Dermis blood vessel endothelial cell (primary cell): Measurements from ENCODE around the gene OR2W3. TPM values are rescaled to one million over a fixed set of nuclear protein-coding genes. Genes with fewer than 3 reads are reported as not detected.

Experiments used
- DNase-seq: peaks from one replicate; pipeline ENCODE4 v3.0.0; 2010
- total RNA-seq: library from RNA; depleted of rRNA; stranded (reverse); fragments of >200 nt; gene quantifications from 2 replicates; pipeline ENCODE4 v1.2.3, GENCODE V29; 2014

Gene OR2W3
- not detected in 2 replicates for total RNA-seq

DNA sequence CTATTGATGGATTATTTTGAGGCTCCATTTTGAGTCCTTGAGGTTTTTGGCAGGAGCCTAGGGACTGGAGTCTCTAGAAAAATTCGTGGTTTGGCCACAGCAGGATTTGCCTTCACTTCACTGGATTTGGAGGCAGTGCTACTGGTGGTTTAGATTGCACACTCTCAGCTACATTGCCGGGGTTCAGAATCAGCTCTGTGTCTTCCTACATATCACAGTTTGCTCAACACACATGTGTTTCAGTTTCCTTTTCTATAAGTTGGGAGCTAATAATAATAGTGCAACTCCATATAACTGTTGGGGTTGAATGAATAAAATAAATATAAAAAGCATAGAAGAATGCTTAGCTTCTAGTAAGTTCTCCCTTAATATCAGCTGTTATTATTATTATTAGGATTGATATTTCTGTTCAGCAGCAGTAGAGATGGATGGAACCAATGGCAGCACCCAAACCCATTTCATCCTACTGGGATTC lies at the start of gene OR2W3:
TSS of gene OR2W3 (plus strand) at position 425 of the 475 bp plus-strand sequence. CDS start at position 425, 0 bp downstream.
- DNase-seq: no peak

DNA sequence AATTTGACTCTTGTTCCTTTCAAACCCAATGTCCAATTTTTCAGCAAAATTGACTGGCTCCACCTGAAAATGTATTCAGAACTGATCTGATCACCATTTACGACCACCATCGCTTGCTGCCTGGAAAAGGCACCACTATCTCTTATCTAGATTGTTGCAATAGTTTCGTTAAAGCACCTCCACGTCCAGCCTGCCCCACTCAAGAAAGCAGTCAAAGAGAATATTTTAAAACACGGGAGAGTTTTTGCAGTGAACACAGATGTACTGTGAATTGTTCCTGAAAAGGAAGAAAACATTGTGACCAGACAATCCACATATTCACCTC lies 49.7 kb upstream of the OR2W3 start:
- no peak for DNase-seq

DNA sequence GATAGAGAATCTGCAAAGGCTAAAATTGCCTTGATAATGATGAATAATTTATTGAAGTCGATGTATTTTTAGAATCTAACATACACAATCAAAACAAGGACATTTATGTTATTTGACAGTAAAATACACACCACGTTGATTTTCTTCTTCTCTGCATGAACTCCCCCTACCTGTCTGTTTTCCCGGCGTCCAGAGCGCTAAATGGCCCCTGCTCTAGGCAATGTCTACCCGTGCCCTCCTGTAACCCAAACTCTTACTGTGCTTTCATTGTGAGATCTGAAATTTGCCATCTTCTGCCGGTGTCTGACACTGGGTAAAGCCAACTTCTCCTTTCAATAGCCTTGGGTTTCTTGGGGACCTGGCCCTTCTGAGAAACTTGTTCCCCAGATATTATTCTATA lies 47.0 kb upstream of the OR2W3 start:
- DNase-seq: no peak

DNA sequence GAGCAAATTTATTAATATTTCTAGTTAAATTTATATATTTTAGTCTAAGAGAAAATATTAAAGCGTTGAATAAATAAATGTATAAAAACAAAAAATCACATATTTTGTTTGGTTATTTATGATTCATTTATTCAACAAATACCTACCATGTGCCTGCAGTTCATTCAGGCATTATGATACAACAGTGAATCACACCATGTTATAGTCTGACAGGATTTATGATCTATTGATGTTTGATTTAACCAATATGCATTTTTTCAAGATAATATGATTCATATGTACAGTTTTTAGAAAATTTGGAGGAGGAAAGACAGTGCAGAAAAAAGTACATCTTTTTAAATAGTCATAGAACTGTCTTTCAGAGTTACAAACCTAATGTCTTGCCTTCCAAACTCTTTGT lies 45.8 kb upstream of the OR2W3 start:
- no peak for DNase-seq

DNA sequence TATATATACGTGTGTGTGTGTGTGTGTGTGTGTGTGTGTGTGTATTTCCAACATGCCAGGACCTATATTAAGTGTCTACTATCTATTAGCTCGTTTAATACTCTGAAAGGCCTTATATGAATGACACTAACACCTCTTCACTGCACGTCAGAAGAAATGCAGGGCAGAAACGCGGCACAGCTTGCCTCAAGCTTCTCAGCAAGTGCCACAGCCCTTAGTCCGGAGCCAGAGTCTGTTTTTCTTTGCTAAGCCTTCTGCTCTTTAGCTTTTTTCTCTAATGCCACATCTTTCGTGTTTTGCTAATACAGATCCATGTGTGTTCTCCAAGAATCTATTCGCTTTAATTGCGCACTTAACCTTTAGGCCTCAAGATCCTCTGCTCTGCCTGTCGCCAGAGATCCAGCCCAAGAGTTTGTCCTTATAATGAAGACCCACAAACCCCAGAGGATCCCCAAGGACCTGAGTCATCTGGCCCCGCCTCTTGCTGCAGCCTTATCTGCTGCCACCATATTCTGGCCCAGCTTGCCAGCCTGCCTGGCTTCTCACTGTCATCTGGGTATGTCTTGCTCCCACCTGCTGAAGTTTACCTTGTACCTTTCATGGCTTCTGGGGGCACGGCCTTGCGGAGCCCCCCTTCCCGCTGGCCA lies 40.4 kb upstream of the OR2W3 start:
- no peak for DNase-seq

DNA sequence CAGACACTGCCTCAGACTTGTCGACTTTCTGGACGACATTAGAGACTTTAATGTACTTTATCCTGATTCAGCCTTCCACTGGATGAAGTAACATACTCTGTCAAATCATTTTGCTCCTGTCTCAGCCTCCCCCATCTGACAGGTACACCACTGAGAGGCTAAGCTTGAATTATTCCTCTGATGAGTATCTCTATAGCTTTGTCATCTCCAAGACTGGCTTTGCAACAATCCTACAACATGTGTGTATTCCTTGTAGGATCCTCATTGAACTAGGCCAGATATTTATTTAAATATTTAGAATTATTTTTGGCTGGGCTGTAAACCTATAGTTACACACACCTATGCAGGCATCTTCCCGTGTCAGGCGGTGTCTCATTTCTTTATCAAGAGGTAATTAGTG lies 39.5 kb upstream of the OR2W3 start:
- no peak for DNase-seq

DNA sequence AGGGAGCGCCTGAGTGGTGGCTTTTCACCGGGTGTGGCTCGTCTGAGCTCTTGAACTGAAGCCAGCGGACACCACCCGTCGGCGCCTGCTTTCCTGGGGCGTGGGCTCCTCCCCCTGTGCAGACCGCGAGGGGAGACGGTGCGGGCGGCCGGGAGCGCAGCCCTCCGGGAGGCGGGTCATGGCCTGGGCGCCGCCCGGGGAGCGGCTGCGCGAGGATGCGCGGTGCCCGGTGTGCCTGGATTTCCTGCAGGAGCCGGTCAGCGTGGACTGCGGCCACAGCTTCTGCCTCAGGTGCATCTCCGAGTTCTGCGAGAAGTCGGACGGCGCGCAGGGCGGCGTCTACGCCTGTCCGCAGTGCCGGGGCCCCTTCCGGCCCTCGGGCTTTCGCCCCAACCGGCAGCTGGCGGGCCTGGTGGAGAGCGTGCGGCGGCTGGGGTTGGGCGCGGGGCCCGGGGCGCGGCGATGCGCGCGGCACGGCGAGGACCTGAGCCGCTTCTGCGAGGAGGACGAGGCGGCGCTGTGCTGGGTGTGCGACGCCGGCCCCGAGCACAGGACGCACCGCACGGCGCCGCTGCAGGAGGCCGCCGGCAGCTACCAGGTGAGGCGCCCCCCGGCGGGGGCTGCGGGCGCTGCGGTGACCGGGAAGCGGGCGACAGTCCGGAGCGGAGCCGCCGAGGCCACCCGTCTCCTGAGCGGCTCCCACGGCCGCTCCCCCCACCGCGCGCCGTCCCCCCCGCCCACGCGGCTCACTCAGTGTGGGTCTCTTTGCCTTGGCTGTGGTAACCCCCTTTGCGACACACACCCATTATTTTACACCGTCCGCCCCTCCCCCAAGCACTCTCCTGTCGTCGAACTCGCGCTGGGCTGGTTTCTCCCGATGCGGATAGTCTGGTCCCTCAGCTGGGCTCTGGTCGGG lies 38.1 kb upstream of the OR2W3 start, which contains the start of gene TRIM58:
TSS of gene TRIM58 (plus strand) at position 119 of the 916 bp plus-strand sequence. CDS start at position 179, 60 bp downstream.
- DNase-seq: no peak

DNA sequence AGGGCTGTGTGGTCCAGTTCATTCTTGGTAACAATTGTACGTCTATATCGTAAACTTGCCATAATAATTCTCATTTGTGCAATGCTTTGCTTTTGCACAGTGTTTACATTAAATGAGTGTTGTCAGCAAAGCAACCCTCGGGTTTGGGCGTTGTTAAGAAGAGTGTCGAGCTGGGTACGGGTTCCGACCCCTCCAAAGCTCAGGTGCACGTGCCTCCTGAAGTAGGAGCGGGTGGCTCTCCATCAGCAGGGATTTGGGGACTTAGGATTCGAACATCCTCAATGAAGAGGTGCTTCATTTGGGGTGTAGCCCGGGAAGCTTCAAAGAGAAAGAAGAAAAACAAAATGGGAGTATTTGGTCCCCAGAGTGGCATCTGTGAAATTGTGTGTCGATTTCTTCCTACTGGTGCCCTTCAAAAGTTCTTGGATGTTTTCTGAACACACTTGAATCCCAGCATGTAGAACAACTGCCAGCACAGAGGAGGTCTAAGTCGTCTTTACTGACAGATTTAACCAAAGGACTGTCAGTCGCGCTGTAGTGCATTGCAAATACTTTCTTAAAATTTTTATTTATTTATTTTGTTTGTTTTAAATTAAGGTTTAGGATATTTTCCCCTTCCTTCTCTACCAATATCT lies 37.3 kb upstream of the OR2W3 start:
- DNase-seq: no peak

DNA sequence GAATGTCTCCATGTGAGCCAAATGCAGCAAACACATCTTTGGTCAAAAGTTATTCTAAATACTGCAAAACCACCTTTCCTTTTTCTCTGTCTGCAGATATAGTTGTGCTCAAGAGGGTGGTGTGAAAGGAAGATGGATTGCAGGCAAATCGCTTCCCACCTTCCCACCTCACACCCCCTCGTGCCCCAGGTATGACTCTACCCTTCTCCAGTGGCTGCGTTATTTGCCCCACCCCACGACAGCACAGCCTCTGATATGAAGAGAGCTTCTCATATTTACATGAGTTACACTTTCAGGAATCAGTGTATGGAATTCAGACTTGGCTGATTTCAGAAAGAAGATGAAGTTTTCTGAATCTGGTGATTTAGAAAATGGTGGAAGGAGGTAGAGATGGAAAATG lies 32.6 kb upstream of the OR2W3 start:
- no peak for DNase-seq

DNA sequence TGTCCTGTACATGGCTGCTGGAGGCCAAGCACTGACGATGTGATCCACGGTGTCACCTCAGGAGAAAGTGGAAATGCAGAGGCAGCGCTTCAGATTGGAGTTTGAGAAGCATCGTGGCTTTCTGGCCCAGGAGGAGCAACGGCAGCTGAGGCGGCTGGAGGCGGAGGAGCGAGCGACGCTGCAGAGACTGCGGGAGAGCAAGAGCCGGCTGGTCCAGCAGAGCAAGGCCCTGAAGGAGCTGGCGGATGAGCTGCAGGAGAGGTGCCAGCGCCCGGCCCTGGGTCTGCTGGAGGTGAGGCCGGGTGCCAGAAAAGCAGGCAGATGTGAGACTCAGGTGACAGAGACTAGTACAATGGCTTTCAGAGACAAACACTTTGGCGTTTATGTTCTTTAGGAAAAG lies 30.7 kb upstream of the OR2W3 start:
- no peak for DNase-seq

DNA sequence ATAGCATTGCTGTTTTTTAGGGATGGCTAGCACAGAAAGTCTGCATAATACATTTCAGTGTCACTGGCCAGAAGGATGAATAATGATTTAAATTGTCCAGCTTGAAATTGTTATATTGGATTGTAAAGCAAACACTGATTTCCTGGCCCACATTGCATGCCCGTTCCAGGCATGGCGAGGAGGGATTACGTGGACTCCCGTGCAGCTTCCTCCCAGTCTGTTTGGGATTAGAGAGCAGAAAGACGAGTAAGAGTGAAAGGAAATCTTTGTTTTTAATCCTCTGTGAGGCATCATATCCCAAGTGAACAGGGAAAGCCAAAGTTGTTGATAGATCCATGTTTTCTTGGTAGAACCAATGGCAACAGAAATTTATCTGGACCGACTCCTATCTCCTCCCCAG lies 30.0 kb upstream of the OR2W3 start:
- DNase-seq: no peak

DNA sequence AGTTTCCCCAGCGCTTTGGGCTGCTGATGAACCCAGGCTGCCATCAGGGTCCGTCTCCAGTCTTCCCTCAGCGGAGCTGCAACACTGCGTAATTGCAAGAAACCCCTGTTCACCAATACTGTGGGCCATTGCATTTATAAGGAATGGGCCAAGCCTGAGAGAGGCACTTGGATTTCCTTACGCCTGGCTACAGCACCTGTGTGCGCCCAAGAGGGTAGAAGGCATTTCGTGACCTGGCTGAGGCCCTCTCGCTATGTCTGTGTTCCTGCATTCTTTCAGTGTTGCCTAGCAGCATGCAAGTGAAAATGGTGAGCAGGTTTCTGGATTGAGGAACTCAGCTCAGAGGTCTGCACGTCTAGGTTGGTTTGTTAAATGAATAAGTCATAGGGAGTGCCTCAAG lies 12.0 kb upstream of the OR2W3 start:
- no peak for DNase-seq

DNA sequence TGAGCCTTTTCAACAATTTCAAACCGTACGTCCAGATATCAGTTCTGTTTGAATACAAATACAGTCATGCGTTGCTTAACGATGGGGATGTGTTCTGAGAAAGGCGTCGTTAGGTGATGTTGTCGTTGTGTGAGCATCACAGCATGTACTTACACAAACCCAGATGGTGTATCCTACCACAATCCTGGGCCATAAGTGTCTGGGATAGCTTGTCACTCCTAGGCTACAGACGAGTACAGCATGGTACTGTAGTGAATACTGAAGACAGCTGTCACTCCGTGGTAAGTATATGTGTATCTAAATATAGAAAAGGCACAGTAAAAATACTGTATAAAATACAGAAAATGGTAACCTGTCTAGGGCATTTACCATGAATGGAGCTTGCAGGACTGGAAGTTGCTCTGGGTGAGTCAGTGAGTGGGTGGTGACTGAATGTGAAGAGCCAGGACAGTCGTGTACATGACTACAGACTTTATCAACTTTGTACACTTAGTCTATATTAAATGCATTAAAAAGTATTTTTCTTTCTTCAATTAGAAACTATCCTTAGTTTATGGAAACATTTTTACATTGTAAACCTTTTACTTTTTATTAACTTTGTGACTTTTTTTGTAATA lies 10.5 kb upstream of the OR2W3 start:
- no peak for DNase-seq

DNA sequence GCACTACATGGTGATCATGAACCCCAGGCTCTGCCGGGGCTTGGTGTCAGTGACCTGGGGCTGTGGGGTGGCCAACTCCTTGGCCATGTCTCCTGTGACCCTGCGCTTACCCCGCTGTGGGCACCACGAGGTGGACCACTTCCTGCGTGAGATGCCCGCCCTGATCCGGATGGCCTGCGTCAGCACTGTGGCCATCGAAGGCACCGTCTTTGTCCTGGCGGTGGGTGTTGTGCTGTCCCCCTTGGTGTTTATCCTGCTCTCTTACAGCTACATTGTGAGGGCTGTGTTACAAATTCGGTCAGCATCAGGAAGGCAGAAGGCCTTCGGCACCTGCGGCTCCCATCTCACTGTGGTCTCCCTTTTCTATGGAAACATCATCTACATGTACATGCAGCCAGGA lies 589 bp downstream of the OR2W3 start:
- no peak for DNase-seq

DNA sequence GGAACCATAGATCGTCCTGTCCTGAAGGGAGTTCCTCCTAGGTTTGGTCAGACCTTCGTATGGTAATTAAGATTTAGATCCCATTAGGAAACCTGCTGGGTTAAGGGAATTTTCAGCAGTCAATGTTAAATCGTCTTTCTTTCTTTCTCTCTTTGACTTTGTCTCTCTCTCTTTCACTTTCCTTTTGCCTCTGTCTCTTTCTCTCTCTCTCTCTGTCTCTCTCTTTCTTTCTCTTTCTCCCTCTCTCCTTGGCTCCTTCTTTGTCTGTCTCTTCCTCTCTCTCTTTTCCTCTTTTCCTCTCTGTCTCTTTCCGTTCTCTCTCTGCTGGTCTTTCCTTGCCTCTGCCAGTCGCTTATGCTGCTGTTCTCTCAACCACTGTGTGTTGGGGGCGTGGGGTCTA lies 8.7 kb downstream of the OR2W3 start:
- no peak for DNase-seq

DNA sequence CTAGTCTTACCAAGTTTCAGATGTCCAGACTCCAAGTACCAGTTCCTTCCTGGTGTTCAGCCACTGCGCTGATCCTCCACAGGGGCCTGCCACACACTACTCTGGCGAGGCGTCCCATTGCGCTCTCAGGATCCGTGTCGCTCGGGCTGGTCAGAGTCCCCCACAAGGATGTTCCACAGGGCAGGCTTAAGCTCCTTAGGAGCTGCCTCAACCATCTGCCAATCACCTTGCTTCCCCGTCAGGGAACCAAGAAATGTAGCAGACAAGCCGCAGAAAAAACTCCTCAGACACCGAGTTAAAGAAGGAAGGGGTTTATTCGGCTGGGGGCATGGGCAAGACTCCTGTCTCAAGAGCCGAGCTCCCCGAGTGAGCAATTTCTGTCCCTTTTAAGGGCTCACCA lies 9.8 kb downstream of the OR2W3 start:
- no peak for DNase-seq

DNA sequence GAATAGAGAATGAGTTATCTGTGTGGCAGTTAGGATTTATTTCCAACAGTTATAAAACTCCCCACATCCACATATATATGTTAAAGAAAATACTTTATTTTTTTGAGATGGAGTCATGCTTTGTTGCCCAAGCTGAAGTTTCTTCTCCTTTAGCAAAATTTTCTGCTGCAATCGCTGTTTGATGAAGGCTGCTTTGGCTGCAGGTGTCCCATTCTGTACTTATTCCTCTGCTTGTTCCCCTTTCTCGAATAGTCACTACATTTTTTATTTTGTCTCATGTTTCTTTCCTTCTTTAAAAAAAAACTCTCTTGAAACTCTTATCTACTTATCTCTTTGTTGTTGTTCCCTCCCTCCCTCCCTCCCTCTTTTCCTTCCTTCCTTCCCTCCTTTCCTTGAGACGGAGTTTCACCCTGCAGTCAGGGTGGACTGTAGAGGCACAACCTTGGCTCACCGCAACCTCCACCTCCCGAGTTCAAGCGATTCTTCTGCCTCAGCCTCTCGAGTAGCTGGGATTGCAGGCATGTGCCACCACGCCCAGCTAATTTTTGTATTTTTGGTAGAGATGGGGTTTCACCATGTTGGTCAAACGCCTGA lies 10.6 kb downstream of the OR2W3 start:
- DNase-seq: no peak

DNA sequence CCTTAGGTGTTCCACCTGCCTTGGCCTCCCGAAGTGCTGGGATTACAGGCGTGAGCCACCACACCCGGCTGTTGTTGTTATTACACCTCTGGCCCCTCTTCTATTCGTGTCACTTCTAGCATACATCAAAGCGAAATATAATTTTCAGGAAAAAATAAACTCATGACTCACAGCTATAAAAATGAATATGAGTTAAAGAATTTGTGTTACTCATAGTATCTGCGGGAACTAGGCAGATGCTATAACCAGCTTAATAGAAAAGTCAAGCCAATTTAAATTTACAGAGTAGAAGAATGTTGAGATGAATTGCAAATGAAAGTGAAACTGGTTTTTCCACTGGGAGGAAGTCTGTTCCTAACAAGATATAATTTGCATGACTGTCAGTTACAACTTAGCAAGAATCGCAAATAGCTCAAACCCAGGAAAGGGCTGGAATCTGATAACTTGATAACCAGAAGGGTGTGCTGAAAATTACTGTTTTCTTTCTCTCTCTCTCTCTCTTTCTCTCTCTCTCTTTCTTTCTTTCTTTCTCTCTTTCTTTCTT lies 11.2 kb downstream of the OR2W3 start:
- DNase-seq: no peak

DNA sequence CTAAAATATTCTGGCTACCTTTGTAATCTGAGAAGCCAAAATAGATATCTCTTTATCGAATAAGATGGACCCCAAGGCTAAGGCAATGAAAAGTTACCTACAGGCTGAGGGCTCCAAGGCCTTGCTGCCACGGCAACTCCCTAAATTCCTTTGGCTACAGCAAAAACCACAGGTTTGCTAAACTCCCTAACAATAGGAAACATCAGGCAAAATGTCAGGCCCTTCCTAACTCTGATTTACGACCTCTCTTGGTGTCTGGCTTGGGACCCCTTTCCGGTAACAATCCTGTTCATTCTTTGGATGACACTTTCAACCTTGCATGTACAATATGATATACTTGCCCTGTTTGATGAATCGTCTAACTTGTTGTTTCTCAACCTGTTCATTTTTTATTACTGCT lies 13.4 kb downstream of the OR2W3 start:
- DNase-seq: no peak

DNA sequence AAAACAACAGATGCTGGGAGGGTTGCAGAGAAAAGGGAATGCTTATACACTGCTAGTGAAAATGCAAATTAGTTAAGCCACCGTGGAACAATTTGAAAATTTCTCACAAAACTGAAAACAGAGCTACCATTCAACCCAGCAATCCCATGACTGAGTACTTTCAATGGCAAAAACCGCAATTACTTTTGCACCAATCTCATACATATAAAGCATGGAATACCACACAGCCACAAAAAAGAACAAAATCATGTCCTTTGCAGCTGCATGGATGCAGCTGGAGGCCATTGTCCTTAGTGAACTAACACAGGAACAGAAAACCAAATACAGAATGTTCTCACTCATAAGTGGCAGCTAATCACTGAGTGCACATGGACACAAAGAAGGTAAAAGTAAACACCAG lies 18.4 kb downstream of the OR2W3 start:
- no peak for DNase-seq

DNA sequence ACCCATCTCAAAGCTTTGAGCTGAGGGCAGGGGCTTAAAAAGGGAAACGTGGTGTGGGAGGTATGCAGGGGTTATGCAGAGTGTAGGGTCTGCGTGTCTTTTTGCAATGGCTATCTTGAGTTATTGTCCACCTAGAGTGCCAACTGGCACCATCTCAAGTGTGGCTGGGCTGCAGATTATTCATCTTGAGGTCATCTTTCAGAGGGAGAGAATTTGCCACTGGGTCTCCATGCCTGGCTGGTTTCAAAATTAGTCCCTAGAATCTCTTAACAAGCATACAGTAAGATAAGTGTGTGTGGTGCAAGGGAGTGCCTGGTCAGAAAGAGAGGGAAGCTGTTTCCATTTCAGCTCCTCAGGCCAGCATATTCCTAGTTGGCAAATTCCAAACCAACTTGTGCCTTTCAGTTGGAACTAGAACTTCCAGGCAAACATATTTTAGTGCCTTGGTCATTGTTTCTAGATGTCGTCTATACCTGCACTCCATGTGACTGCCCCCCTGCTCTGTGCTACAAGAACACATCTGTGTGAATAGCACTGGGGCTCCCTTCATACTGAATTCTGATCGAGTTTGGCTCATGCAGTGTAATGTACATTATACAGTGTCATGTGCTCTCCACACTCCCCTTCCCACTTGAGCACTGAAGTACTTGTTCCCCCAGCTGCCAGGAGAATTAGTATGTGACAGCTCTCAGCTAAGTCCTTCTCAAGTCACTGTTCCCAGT lies 19.7 kb downstream of the OR2W3 start:
- DNase-seq: no peak

DNA sequence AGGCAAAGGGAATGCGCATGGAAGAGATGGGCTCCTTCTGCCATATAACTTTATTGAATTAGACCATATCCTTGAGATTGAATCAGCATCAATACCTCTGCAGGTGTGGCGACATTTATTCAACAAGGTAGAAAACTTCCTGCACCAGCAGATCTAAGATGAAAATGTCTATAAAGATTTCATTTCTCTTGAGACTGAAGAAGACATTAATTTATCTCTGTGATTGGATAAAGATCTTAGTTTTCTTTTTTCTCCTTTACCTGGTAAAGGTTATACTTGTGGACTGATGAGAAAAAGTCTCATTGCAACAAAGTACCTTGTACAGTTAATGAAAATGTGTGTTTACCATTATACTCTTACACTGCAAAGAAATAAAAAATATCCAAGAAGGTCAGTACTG lies 24.6 kb downstream of the OR2W3 start, which contains the start of gene OR2T8:
TSS of gene OR2T8 (plus strand) at position 301 of the 400 bp plus-strand sequence. CDS start 766 bp downstream, outside the sequence.
- DNase-seq: no peak
